Measurements from ENCODE around the gene TBCK.

DNA sequence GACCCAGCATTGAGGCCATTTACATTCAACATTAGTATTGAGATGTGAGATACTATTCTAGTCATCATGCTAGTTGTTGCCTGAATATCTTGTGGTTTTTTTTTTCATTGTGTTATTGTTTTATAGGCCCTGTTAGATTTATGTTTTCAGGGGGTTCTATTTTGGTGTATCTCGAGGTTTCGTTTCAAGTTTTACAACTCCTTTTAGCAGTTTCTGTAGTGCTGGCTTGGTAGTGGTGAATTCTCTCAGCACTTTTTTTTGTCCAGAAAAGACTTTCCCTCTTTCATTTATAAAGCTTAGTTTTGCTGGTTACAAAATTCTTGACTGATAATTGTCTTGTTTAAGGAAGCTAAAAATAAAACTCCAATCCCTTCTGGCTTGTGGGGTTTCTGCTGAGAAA, 305.2 kb downstream of the TBCK start:
- TF ChIP-seq SP1 (IDR thresholded peaks at IDR 0.05) (no peak), SP1 (CRISPR knock-in tag; IDR thresholded peaks at IDR 0.05) (no peak), POLR2AphosphoS2 (IDR thresholded peaks at IDR 0.05; ENCODE audit: low read depth, low read length) (no peak), HCFC1 (IDR thresholded peaks at IDR 0.05; ENCODE audit: low read depth, low read length) (no peak), JUND (CRISPR knock-in tag; IDR thresholded peaks at IDR 0.05) (no peak), NR1H2 (CRISPR knock-in tag; IDR thresholded peaks at IDR 0.05; ENCODE audit: borderline replicate concordance, low read depth) (no peak), SRY (CRISPR knock-in tag; IDR thresholded peaks at IDR 0.05) (no peak)
- TF ChIP-seq, protein P1, sequence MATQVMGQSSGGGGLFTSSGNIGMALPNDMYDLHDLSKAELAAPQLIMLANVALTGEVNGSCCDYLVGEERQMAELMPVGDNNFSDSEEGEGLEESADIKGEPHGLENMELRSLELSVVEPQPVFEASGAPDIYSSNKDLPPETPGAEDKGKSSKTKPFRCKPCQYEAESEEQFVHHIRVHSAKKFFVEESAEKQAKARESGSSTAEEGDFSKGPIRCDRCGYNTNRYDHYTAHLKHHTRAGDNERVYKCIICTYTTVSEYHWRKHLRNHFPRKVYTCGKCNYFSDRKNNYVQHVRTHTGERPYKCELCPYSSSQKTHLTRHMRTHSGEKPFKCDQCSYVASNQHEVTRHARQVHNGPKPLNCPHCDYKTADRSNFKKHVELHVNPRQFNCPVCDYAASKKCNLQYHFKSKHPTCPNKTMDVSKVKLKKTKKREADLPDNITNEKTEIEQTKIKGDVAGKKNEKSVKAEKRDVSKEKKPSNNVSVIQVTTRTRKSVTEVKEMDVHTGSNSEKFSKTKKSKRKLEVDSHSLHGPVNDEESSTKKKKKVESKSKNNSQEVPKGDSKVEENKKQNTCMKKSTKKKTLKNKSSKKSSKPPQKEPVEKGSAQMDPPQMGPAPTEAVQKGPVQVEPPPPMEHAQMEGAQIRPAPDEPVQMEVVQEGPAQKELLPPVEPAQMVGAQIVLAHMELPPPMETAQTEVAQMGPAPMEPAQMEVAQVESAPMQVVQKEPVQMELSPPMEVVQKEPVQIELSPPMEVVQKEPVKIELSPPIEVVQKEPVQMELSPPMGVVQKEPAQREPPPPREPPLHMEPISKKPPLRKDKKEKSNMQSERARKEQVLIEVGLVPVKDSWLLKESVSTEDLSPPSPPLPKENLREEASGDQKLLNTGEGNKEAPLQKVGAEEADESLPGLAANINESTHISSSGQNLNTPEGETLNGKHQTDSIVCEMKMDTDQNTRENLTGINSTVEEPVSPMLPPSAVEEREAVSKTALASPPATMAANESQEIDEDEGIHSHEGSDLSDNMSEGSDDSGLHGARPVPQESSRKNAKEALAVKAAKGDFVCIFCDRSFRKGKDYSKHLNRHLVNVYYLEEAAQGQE (IDR thresholded peaks at IDR 0.05; ENCODE audit: borderline replicate concordance in 1 of 2, low read depth in 1 of 2, low read length in 2 of 2): no peak
